Suprapubic skin (tissue), 4 donors: ENCODE results near the gene HOXC9. TPM values are rescaled to one million over a fixed set of nuclear protein-coding genes. Genes with fewer than 3 reads are reported as not detected.

Experiments
- DNase-seq, 2 donors: peaks; one replicate each; pipeline ENCODE4 v3.0.0-alpha.2; 2019; ENCODE audit warnings: low spot score in 2 of 2
- H3K27ac ChIP-seq: fragments of 200-600 bp; sonication (generic); one replicate; pipeline ENCODE4 v1.5.1; 2019
- H3K27me3 ChIP-seq: fragments of 200-600 bp; sonication (generic); one replicate; pipeline ENCODE4 v1.5.1; 2019
- H3K36me3 ChIP-seq: fragments of 200-600 bp; sonication (generic); one replicate; pipeline ENCODE4 v1.5.1; 2019
- H3K4me1 ChIP-seq: fragments of 200-600 bp; sonication (generic); one replicate; pipeline ENCODE4 v1.5.1; 2019
- H3K4me3 ChIP-seq: fragments of 200-600 bp; sonication (generic); one replicate; pipeline ENCODE4 v1.5.1; 2019; ENCODE audit warnings: mild to moderate bottlenecking
- H3K9me3 ChIP-seq: fragments of 200-600 bp; sonication (generic); one replicate; pipeline ENCODE4 v1.5.1; 2019
- CTCF ChIP-seq, 2 donors: fragments of 200-600 bp in 1 of 2; fragments of 450-650 bp in 1 of 2; sonication (generic) in 1 of 2; IDR thresholded peaks; one replicate each; pipeline ENCODE4 v1.5.1; 2016 to 2019; ENCODE audit warnings: antibody characterized with exemption in 2 of 2, mild to moderate bottlenecking in 1 of 2, moderate library complexity in 1 of 2
- EP300 ChIP-seq: sonication (generic); formaldehyde crosslinking; IDR thresholded peaks from one replicate; pipeline ENCODE4 v1.6.1; 2017; ENCODE audit warnings: antibody characterized with exemption
- POLR2A ChIP-seq, 2 donors: fragments of 450-650 bp; IDR thresholded peaks; one replicate each; pipeline ENCODE4 v1.6.1; 2017; ENCODE audit warnings: antibody characterized with exemption in 2 of 2, mild to moderate bottlenecking in 2 of 2, moderate library complexity in 2 of 2
- POLR2AphosphoS5 ChIP-seq, 3 donors: sonication (generic); formaldehyde crosslinking; IDR thresholded peaks; one replicate each; pipeline ENCODE4 v1.6.1; 2017; ENCODE audit warnings: antibody characterized with exemption in 3 of 3
- WGBS: methylation state at CpG from one replicate; pipeline ENCODE4 v1.1.5; 2018; 5-methylcytosine and 5-hydroxymethylcytosine counted together
- total RNA-seq, 4 donors: library from RNA; depleted of rRNA; stranded (reverse); fragments of >200 nt; gene quantifications; one replicate each; pipeline ENCODE4 v1.1.0, GENCODE V29; 2016

The HOXC9 gene
- total RNA-seq, 4 donors from 2014 or later = 4.9 to 12.2 (median 6.1) TPM

- no peak for TF ChIP-seq EP300
- no peak for TF ChIP-seq POLR2A (IDR thresholded peaks at IDR 0.05)
- no peak for TF ChIP-seq POLR2AphosphoS5 (IDR thresholded peaks at IDR 0.05)
- TF ChIP-seq CTCF (IDR thresholded peaks at IDR 0.05) = no peak
Observed at GRCh38 chr12:53972152-53972702, 27.7 kb upstream of the HOXC9 start.

GRCh38 chr12:53972722-53973235, 27.2 kb upstream of the HOXC9 start, which contains the start of gene HOXC11:
Gene HOXC11, plus strand, starts transcription at chr12:53973126. Its CDS starts 116 bp downstream, at chr12:53973242.
- WGBS = 8% methylated on average over 20 of the region's 21 CpGs
- Histone ChIP-seq H3K4me1 (peaks cover 53% of the 10 kb centered on the region), H3K36me3 (no peaks in the 10 kb centered on the region), H3K9me3 (no peaks in the 10 kb centered on the region), H3K4me3 (peak within 1 kb of the TSS; percentile 65), H3K27ac (peak within 1 kb of the TSS; percentile 84), H3K27me3 (peaks cover 84% of the 10 kb centered on the region)
- TF ChIP-seq CTCF (IDR thresholded peaks at IDR 0.05) (no peak), POLR2A (IDR thresholded peaks at IDR 0.05) (no peak), EP300 (no peak), POLR2AphosphoS5 (IDR thresholded peaks at IDR 0.05) (no peak)
- DNase-seq = no peak

More at GRCh38 chr12:53972152-53972702, 27.7 kb upstream of the HOXC9 start:
- H3K4me1 ChIP-seq = peaks cover 49% of the 10 kb centered on the region
- DNase-seq = no peak
- peak overlapping the region; percentile 84 for H3K27ac ChIP-seq
- peak overlapping the region; percentile 65 for H3K4me3 ChIP-seq
- H3K27me3 ChIP-seq = peaks cover 82% of the 10 kb centered on the region
- no peaks in the 10 kb centered on the region for H3K36me3 ChIP-seq
- H3K9me3 ChIP-seq = no peaks in the 10 kb centered on the region
- WGBS = 41% methylated on average over 9 of the region's 9 CpGs

GRCh38 chr12:53973236-53974042, 26.5 kb upstream of the HOXC9 start:
- Histone ChIP-seq H3K4me1 (peaks cover 59% of the 10 kb centered on the region), H3K9me3 (no peaks in the 10 kb centered on the region), H3K27me3 (peaks cover 91% of the 10 kb centered on the region), H3K27ac (peak overlapping the region; percentile 84), H3K36me3 (no peaks in the 10 kb centered on the region), H3K4me3 (peak overlapping the region; percentile 65)
- 2% methylated on average over 24 of the region's 71 CpGs for WGBS
- DNase-seq = no peak
- TF ChIP-seq POLR2AphosphoS5 (IDR thresholded peaks at IDR 0.05) (no peak), CTCF (IDR thresholded peaks at IDR 0.05) (no peak), EP300 (no peak), POLR2A (IDR thresholded peaks at IDR 0.05) (no peak)

- peaks cover 68% of the 10 kb centered on the region for H3K4me1 ChIP-seq
- H3K9me3 ChIP-seq = no peaks in the 10 kb centered on the region
- no peak for DNase-seq
- H3K4me3 ChIP-seq = peak within 1 kb of the TSS; percentile 65
- WGBS = under 1% methylated on average over 39 of the region's 63 CpGs
- TF ChIP-seq POLR2AphosphoS5 (IDR thresholded peaks at IDR 0.05) (no peak), EP300 (no peak), POLR2A (IDR thresholded peaks at IDR 0.05) (no peak), CTCF (IDR thresholded peaks at IDR 0.05) (no peak)
- H3K36me3 ChIP-seq = no peaks in the 10 kb centered on the region
- peak within 1 kb of the TSS; percentile 84 for H3K27ac ChIP-seq
- peaks cover 88% of the 10 kb centered on the region for H3K27me3 ChIP-seq
Observed at GRCh38 chr12:53974084-53975063, 25.6 kb upstream of the HOXC9 start, which contains the start of gene HOTAIR. Gene HOTAIR, minus strand, starts transcription at chr12:53974954.
